Neural cell (in vitro differentiated cells): ENCODE measurements around the gene STAT6. TPM values are rescaled to one million over a fixed set of nuclear protein-coding genes. Genes with fewer than 3 reads are reported as not detected.

Source experiments
- H2AFZ ChIP-seq: fragments of 200-600, 300-800 bp; sonication (generic), shearing (Covaris generic); 2 replicates; pipeline ENCODE4 v1.6.0; 2014; ENCODE audit warnings: low read depth, mild to moderate bottlenecking, antibody characterized with exemption, low read length, moderate library complexity
- H3F3A ChIP-seq: fragments of 200-600 bp; shearing (Covaris generic); 2 replicates; pipeline ENCODE4 v1.6.1; 2016; ENCODE audit warnings: mild to moderate bottlenecking, moderate library complexity, mixed read lengths, antibody characterized with exemption, low read length; ENCODE audit not compliant: insufficient read depth, poor library complexity, severe bottlenecking
- H3K27ac ChIP-seq: fragments of 200-600, 300-800 bp; sonication (generic), shearing (Covaris generic); 2 replicates; pipeline ENCODE4 v1.5.1; 2014; ENCODE audit warnings: mild to moderate bottlenecking, low read length, moderate library complexity
- H3K27me3 ChIP-seq: fragments of 300-800, 200-600 bp; sonication (generic), shearing (Covaris generic); 2 replicates; pipeline ENCODE4 v1.6.0; 2014; ENCODE audit warnings: mild to moderate bottlenecking, low read depth, low read length, moderate library complexity; ENCODE audit not compliant: insufficient read depth
- H3K36me3 ChIP-seq: fragments of 300-800, 200-600 bp; sonication (generic), shearing (Covaris generic); 2 replicates; pipeline ENCODE4 v1.5.1; 2014; ENCODE audit warnings: mild to moderate bottlenecking, antibody characterized with exemption, low read length, moderate library complexity; ENCODE audit not compliant: insufficient read depth
- H3K4me2 ChIP-seq: fragments of 300-800, 200-600 bp; sonication (generic), shearing (Covaris generic); 2 replicates; pipeline ENCODE4 v1.6.0; 2014; ENCODE audit warnings: mild to moderate bottlenecking, low read length
- H3K4me3 ChIP-seq: fragments of 300-800, 200-600 bp; sonication (generic), shearing (Covaris generic); 2 replicates; pipeline ENCODE4 v1.5.1; 2014; ENCODE audit warnings: mild to moderate bottlenecking, low read length, moderate library complexity
- H3K79me2 ChIP-seq: fragments of 200-600 bp; shearing (Covaris generic); replicated peaks from 2 replicates; pipeline ENCODE4 v1.6.0; 2014; ENCODE audit warnings: mild to moderate bottlenecking, low read length, moderate library complexity; ENCODE audit not compliant: insufficient read depth
- H3K9ac ChIP-seq: fragments of 300-800, 200-600 bp; sonication (generic), shearing (Covaris generic); 2 replicates; pipeline ENCODE4 v1.6.1; 2016; ENCODE audit warnings: mild to moderate bottlenecking, low read length, mixed read lengths
- H3K9me2 ChIP-seq: fragments of 200-600 bp; shearing (Covaris generic); 2 replicates; pipeline ENCODE4 v1.6.1; 2016; ENCODE audit warnings: mild to moderate bottlenecking, low read length, mixed read lengths; ENCODE audit not compliant: insufficient read depth
- H3K9me3 ChIP-seq: fragments of 200-600, 300-800 bp; sonication (generic), shearing (Covaris generic); 2 replicates; pipeline ENCODE4 v1.6.1; 2016; ENCODE audit warnings: mild to moderate bottlenecking, mixed run types, low read length, moderate library complexity, mixed read lengths
- H4K20me1 ChIP-seq: fragments of 200-600 bp; shearing (Covaris generic); 2 replicates; pipeline ENCODE4 v1.6.1; 2016; ENCODE audit warnings: mild to moderate bottlenecking, mixed run types; ENCODE audit not compliant: insufficient read depth
- CTCF ChIP-seq: fragments of 450-650 bp; IDR thresholded peaks from 2 replicates; pipeline ENCODE4 v1.5.1; 2014; ENCODE audit warnings: antibody characterized with exemption, mild to moderate bottlenecking, moderate library complexity; ENCODE audit not compliant: poor library complexity, severe bottlenecking
- EP300 ChIP-seq: fragments of 450-650 bp; conservative IDR thresholded peaks from 2 replicates; pipeline ENCODE4 v1.6.1; 2014; ENCODE audit warnings: antibody characterized with exemption, mild to moderate bottlenecking, moderate library complexity; ENCODE audit not compliant: poor library complexity, severe bottlenecking
- EZH2 ChIP-seq: fragments of 200-600, 300-800 bp; shearing (Covaris generic), sonication (generic); IDR thresholded peaks from 2 replicates; pipeline ENCODE4 v1.6.1; 2014; ENCODE audit warnings: antibody characterized with exemption, low read length, borderline replicate concordance, mild to moderate bottlenecking; ENCODE audit not compliant: insufficient read depth, poor library complexity, severe bottlenecking
- MXI1 ChIP-seq: fragments of 450-650 bp; conservative IDR thresholded peaks from 2 replicates; pipeline ENCODE4 v1.6.1; 2014; ENCODE audit warnings: antibody characterized with exemption, mild to moderate bottlenecking; ENCODE audit not compliant: poor library complexity, severe bottlenecking
- POLR2AphosphoS5 ChIP-seq: IDR thresholded peaks from 2 replicates; pipeline ENCODE4 v1.6.1; 2012
- RAD21 ChIP-seq: fragments of 450-650 bp; conservative IDR thresholded peaks from 2 replicates; pipeline ENCODE4 v1.6.1; 2014; ENCODE audit warnings: antibody characterized with exemption, mild to moderate bottlenecking, moderate library complexity
- REST ChIP-seq: IDR thresholded peaks from 2 replicates; pipeline ENCODE4 v1.6.1; 2012; ENCODE audit warnings: borderline replicate concordance
- SMC3 ChIP-seq: fragments of 450-650 bp; conservative IDR thresholded peaks from 2 replicates; pipeline ENCODE4 v1.6.1; 2014; ENCODE audit warnings: antibody characterized with exemption, mild to moderate bottlenecking, moderate library complexity; ENCODE audit not compliant: poor library complexity
- TAF1 ChIP-seq: IDR thresholded peaks from 2 replicates; pipeline ENCODE4 v1.6.1; 2012; ENCODE audit warnings: low read depth
- polyA plus RNA-seq: library from polyadenylated mRNA; depleted of rRNA; stranded (reverse); fragments of >200 nt; gene quantifications from 2 replicates; pipeline ENCODE4 v1.2.3, GENCODE V29; 2014

Gene STAT6
- polyA plus RNA-seq, 1 donor from 2014 or later: not detected

DNA sequence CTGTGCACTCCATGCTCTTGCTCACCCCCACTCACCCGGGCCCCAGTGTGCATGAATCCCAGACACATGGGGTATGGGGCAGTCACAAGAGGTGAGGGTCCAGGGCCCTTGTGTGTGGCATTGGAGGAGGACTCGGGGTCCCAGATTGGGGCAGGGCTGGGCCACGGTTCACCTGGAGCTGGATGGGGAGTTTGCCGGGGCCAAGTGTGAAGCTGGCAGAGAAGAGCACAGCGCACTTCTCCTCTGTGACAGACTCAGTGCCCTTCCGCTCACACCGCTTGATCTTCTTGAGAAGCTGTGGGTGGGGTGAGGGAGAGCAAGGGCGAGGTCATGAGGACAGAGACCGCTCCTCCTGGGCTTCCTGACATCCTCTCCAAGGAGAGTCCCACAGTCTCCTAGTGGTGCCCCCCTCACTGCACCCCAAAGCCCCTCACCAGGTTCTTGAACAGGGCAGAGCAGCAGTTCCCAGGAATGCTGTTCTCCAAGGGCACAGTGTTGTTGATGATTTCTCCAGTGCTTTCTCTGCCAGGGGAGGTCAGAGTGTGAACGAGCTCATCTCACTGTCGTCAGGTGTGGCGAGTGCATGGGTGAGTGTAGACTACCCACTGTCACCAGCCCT lies 6.8 kb downstream of the STAT6 start:
- Histone ChIP-seq H4K20me1 (no peaks in the 10 kb centered on the region), H3K79me2 (no peaks in the 10 kb centered on the region), H3K4me2 (no peak overlapping the region), H3K9me3 (no peaks in the 10 kb centered on the region), H3K9ac (no peak overlapping the region), H3K27me3 (no peaks in the 10 kb centered on the region), H3F3A (no peaks in the 10 kb centered on the region), H3K36me3 (no peaks in the 10 kb centered on the region), H2AFZ (no peak overlapping the region), H3K9me2 (no peaks in the 10 kb centered on the region), H3K27ac (no peak overlapping the region), H3K4me3 (no peak overlapping the region)
- TF ChIP-seq MXI1 (no peak), SMC3 (no peak), EP300 (no peak), REST (no peak), TAF1 (no peak), POLR2AphosphoS5 (no peak), RAD21 (no peak), CTCF (no peak), EZH2 (no peak)

GRCh38 chr12:57103856-57104255 lies 7.3 kb downstream of the STAT6 start:
- TF ChIP-seq REST: no peak
- no peak for TF ChIP-seq SMC3
- TF ChIP-seq EP300: no peak
- no peak for TF ChIP-seq RAD21
- no peak for TF ChIP-seq EZH2
- no peak for TF ChIP-seq TAF1
- TF ChIP-seq MXI1: no peak
- TF ChIP-seq POLR2AphosphoS5: no peak
- TF ChIP-seq CTCF: no peak
- no peaks in the 10 kb centered on the region for H3K36me3 ChIP-seq
- H2AFZ ChIP-seq: no peak overlapping the region
- H3K9ac ChIP-seq: no peak overlapping the region
- H3K4me3 ChIP-seq: no peak overlapping the region
- no peaks in the 10 kb centered on the region for H3K9me2 ChIP-seq
- H3K4me2 ChIP-seq: no peak overlapping the region
- no peak overlapping the region for H3K27ac ChIP-seq
- H4K20me1 ChIP-seq: no peaks in the 10 kb centered on the region
- H3K9me3 ChIP-seq: no peaks in the 10 kb centered on the region
- H3F3A ChIP-seq: no peaks in the 10 kb centered on the region
- H3K27me3 ChIP-seq: no peaks in the 10 kb centered on the region
- no peaks in the 10 kb centered on the region for H3K79me2 ChIP-seq
